B cell (primary cell): ENCODE data around the gene ESR1. TPM values are rescaled to one million over a fixed set of nuclear protein-coding genes. Genes with fewer than 3 reads are reported as not detected.

ENCODE experiments used
- ATAC-seq: fragments of 200-7000 bp; cut with Tn5 transposase; one replicate; pipeline ENCODE4 v1.10.0; 2021; ENCODE audit warnings: low read depth, mild to moderate bottlenecking, moderate number of reproducible peaks, moderate library complexity
- CTCF ChIA-PET: fragments of 350-600 bp; sonication (Branson Sonifier 250); formaldehyde crosslinking; loops from one replicate; lab custom pipeline; 2021; ENCODE audit warnings: antibody characterized with exemption, inconsistent platforms; lab: Charles Lee
- POLR2A ChIA-PET: fragments of 350-600 bp; sonication (Branson Sonifier 250); formaldehyde crosslinking; loops from one replicate; lab custom pipeline; 2021; ENCODE audit warnings: antibody characterized with exemption; lab: Charles Lee
- DNase-seq: peaks from one replicate; pipeline ENCODE4 v3.0.0; 2013
- H2AFZ ChIP-seq: 2 replicates; pipeline ENCODE4 v1.6.1; 2012; ENCODE audit warnings: mild to moderate bottlenecking, low read depth, low read length; ENCODE audit not compliant: insufficient read depth, poor library complexity, severe bottlenecking
- H3K27ac ChIP-seq, 2 donors: 1 replicate in 1 of 2; 2 replicates in 1 of 2; pipeline ENCODE4 v1.5.1; 2012 to 2013; ENCODE audit warnings: low read length in 2 of 2, mild to moderate bottlenecking in 2 of 2, moderate library complexity in 1 of 2
- H3K27me3 ChIP-seq, 4 experiments: fragments of 200-600 bp in 1 of 4; sonication (generic) in 1 of 4; replicated peaks in 1 of 4; 1 replicate in 2 of 4; 2 replicates in 2 of 4; pipeline versions ENCODE4 v1.6.1 to v1.7.0; 2013 to 2016; ENCODE audit warnings: low read length in 3 of 4, mild to moderate bottlenecking in 2 of 4, mixed read lengths in 1 of 4, moderate library complexity in 1 of 4; ENCODE audit not compliant: insufficient read depth in 4 of 4, control insufficient read depth in 3 of 4; ENCODE audit errors: control extremely low read depth in 1 of 4
- H3K36me3 ChIP-seq, 2 experiments: replicated peaks in 1 of 2; 1 replicate in 1 of 2; 2 replicates in 1 of 2; pipeline versions ENCODE4 v1.6.1 to v1.7.1; 2013; ENCODE audit warnings: low read length in 1 of 2; ENCODE audit not compliant: insufficient read depth in 2 of 2, control insufficient read depth in 1 of 2; ENCODE audit errors: control extremely low read depth in 1 of 2, extremely low read depth in 1 of 2
- H3K4me1 ChIP-seq, 2 donors: fragments of 200-600 bp in 1 of 2; sonication (generic) in 1 of 2; 1 replicate in 1 of 2; 2 replicates in 1 of 2; pipeline versions ENCODE4 v1.5.1 to v1.6.1; 2013 to 2017; ENCODE audit warnings: low read length in 2 of 2; ENCODE audit not compliant: control insufficient read depth in 2 of 2, insufficient read depth in 2 of 2
- H3K4me2 ChIP-seq: replicated peaks from 2 replicates; pipeline ENCODE3; 2012; ENCODE audit warnings: mild to moderate bottlenecking, low read depth, low read length; ENCODE audit not compliant: poor library complexity, severe bottlenecking
- H3K4me3 ChIP-seq, 5 experiments: fragments of 200-600 bp in 1 of 5; sonication (generic) in 1 of 5; 1 replicate in 3 of 5; 2 replicates in 2 of 5; pipeline versions ENCODE4 v1.5.1 to v1.7.0; 2011 to 2016; ENCODE audit warnings: low read length in 4 of 5, mild to moderate bottlenecking in 4 of 5, low read depth in 2 of 5, control low read depth in 1 of 5, moderate library complexity in 1 of 5; ENCODE audit not compliant: insufficient read depth in 1 of 5; ENCODE audit errors: control extremely low read depth in 1 of 5, extremely low read depth in 1 of 5
- H3K79me2 ChIP-seq: fragments of 200-600 bp; sonication (generic); one replicate; pipeline ENCODE4 v1.6.0; 2016; ENCODE audit warnings: low read length; ENCODE audit not compliant: control insufficient read depth, insufficient read depth
- H3K9ac ChIP-seq: fragments of 200-600 bp; sonication (generic); 2 replicates; pipeline ENCODE4 v1.6.1; 2017; ENCODE audit warnings: mild to moderate bottlenecking, low read length, moderate library complexity
- H3K9me3 ChIP-seq, 3 donors: one replicate each; pipeline versions ENCODE4 v1.6.1 to v1.7.1; 2013; ENCODE audit warnings: low read length in 2 of 3; ENCODE audit not compliant: control insufficient read depth in 2 of 3, insufficient read depth in 1 of 3; ENCODE audit errors: control extremely low read depth in 1 of 3
- H4K20me1 ChIP-seq: 2 replicates; pipeline ENCODE4 v1.6.0; 2012; ENCODE audit warnings: mild to moderate bottlenecking, low read length; ENCODE audit not compliant: insufficient read depth, control insufficient read depth, poor library complexity, severe bottlenecking
- H3K27ac Mint-ChIP-seq: one replicate; pipeline ENCODE4 v1.8.0; 2021; ENCODE audit warnings: mixed read lengths
- H3K27me3 Mint-ChIP-seq: one replicate; pipeline ENCODE4 v1.8.0; 2021; ENCODE audit warnings: mixed read lengths
- H3K4me1 Mint-ChIP-seq: one replicate; pipeline ENCODE4 v1.8.0; 2021; ENCODE audit warnings: mixed read lengths
- H3K4me3 Mint-ChIP-seq: one replicate; pipeline ENCODE4 v1.8.0; 2021; ENCODE audit warnings: mixed read lengths
- H3K9me3 Mint-ChIP-seq: one replicate; pipeline ENCODE4 v1.8.0; 2022; ENCODE audit warnings: mixed read lengths; ENCODE audit not compliant: insufficient read depth
- CTCF ChIP-seq: fragments of 200-600 bp; IDR thresholded peaks from one replicate; pipeline ENCODE4 v1.8.0; 2022; ENCODE audit warnings: antibody characterized with exemption, mild to moderate bottlenecking
- EZH2 ChIP-seq: IDR thresholded peaks from 2 replicates; pipeline ENCODE4 v1.6.1; 2012; ENCODE audit warnings: borderline replicate concordance, low read depth, mild to moderate bottlenecking, moderate library complexity, low read length; ENCODE audit not compliant: insufficient read depth, poor library complexity, severe bottlenecking
- WGBS: methylation state at CpG from one replicate; pipeline ENCODE4 v1.1.5; 2013; ENCODE audit warnings: missing lambda C conversion rate; ENCODE audit not compliant: insufficient coverage; 5-methylcytosine and 5-hydroxymethylcytosine counted together
- intact Hi-C: fragments of 100-400 bp; cut with micrococcal nuclease; formaldehyde crosslinking; loops from one replicate; pipeline ENCODE4 v1.10.0; 2022
- polyA plus RNA-seq: library from polyadenylated mRNA; depleted of rRNA; stranded (reverse); fragments of >200 nt; gene quantifications from 2 replicates; pipeline ENCODE4 v1.2.3, GENCODE V29; 2012
- total RNA-seq, 2 donors: library from RNA; stranded (reverse); fragments of 120-200 nt in 1 of 2; gene quantifications; 1 replicate in 1 of 2; 2 replicates in 1 of 2; pipeline versions ENCODE4 v1.2.3 to v1.2.4, GENCODE V29; 2013 to 2022

The ESR1 gene
- total and polyA plus RNA-seq, 2 donors (not counting 1 experiment from before 2014, with no cell fraction given): 0.46 to 5.9 TPM

GRCh38 chr6:152057832-152058498, 250.5 kb downstream of the ESR1 start:
- H3K4me3 ChIP-seq: no peak overlapping the region
- no peak overlapping the region for H3K27ac Mint-ChIP-seq

More at GRCh38 chr6:152057832-152058498, 250.5 kb downstream of the ESR1 start:
- Mint-ChIP-seq H3K4me3 (no peak overlapping the region), H3K9me3 (no peaks in the 10 kb centered on the region), H3K27me3 (no peaks in the 10 kb centered on the region), H3K4me1 (no peaks in the 10 kb centered on the region)
- no peaks in the 10 kb centered on the region for H4K20me1 ChIP-seq
- ChIA-PET CTCF (no interaction called here), POLR2A (no interaction called here)
- H3K27ac ChIP-seq: no peak overlapping the region
- H3K4me1 ChIP-seq: no peaks in the 10 kb centered on the region
- H3K9ac ChIP-seq: no peak overlapping the region
- no peak overlapping the region for H3K4me2 ChIP-seq
- no peaks in the 10 kb centered on the region for H3K36me3 ChIP-seq
- TF ChIP-seq CTCF (no peak), EZH2 (no peak)
- H3K79me2 ChIP-seq: no peaks in the 10 kb centered on the region
- WGBS: no CpG with 5 or more reads among the region's 6 CpGs
- H3K9me3 ChIP-seq: no peaks in the 10 kb centered on the region
- intact Hi-C loops: no loop called here
- H3K27me3 ChIP-seq: no peaks in the 10 kb centered on the region
- DNase-seq (no peak), ATAC-seq (no peak)
- H2AFZ ChIP-seq: no peak overlapping the region
